GM23338 (cell line): ENCODE measurements around the gene DCAF10. TPM values are rescaled to one million over a fixed set of nuclear protein-coding genes. Genes with fewer than 3 reads are reported as not detected.
"Not testable (repeated sequence)": the region's sequence is repeated elsewhere in the genome, so short reads cannot be mapped to it uniquely, and the experiment has no call there.

Experiments
- ATAC-seq: fragments of 200-7000 bp; cut with Tn5 transposase; 3 replicates; pipeline ENCODE4 v1.9.1; 2020
- DNase-seq: peaks from one replicate; pipeline ENCODE4 v3.0.0-alpha.2; 2015; ENCODE audit warnings: low spot score
- H2AFZ ChIP-seq: fragments of 200-600 bp; sonication (generic); 2 replicates; pipeline ENCODE4 v1.8.0; 2016; ENCODE audit warnings: antibody characterized with exemption, mild to moderate bottlenecking, moderate library complexity
- H3F3A ChIP-seq: fragments of 200-600 bp; sonication (generic); replicated peaks from 2 replicates; pipeline ENCODE4 v1.8.0; 2017; ENCODE audit warnings: antibody characterized with exemption, mixed run types, low read depth
- H3K27ac ChIP-seq: fragments of 200-600 bp; sonication (generic); 2 replicates; pipeline ENCODE4 v1.6.1; 2016; ENCODE audit warnings: low read depth
- H3K27me3 ChIP-seq: fragments of 200-600 bp; sonication (generic); 2 replicates; pipeline ENCODE4 v1.8.0; 2016; ENCODE audit warnings: mild to moderate bottlenecking, mixed run types, moderate library complexity; ENCODE audit not compliant: insufficient read depth
- H3K36me3 ChIP-seq: fragments of 200-600 bp; sonication (generic); 2 replicates; pipeline ENCODE4 v1.8.0; 2016; ENCODE audit warnings: mild to moderate bottlenecking; ENCODE audit not compliant: insufficient read depth
- H3K4me1 ChIP-seq: fragments of 200-600 bp; sonication (generic); 2 replicates; pipeline ENCODE4 v1.8.0; 2016; ENCODE audit warnings: mild to moderate bottlenecking, moderate library complexity; ENCODE audit not compliant: insufficient read depth
- H3K4me2 ChIP-seq: fragments of 200-600 bp; sonication (generic); 2 replicates; pipeline ENCODE4 v1.7.1; 2017; ENCODE audit warnings: mixed run types
- H3K4me3 ChIP-seq: fragments of 200-600 bp; sonication (generic); 2 replicates; pipeline ENCODE4 v1.6.1; 2016; ENCODE audit warnings: mixed run types
- H3K79me2 ChIP-seq: fragments of 200-600 bp; sonication (generic); replicated peaks from 2 replicates; pipeline ENCODE4 v1.8.0; 2017; ENCODE audit warnings: mild to moderate bottlenecking; ENCODE audit not compliant: insufficient read depth
- H3K9me2 ChIP-seq: fragments of 200-600 bp; sonication (generic); 2 replicates; pipeline ENCODE4 v1.8.0; 2017; ENCODE audit not compliant: insufficient read depth
- H4K20me1 ChIP-seq: fragments of 200-600 bp; sonication (generic); replicated peaks from 2 replicates; pipeline ENCODE4 v1.8.0; 2017; ENCODE audit warnings: mild to moderate bottlenecking; ENCODE audit not compliant: insufficient read depth
- H3K27ac Mint-ChIP-seq: 2 replicates; pipeline ENCODE4 v1.8.0; 2020; ENCODE audit warnings: inconsistent platforms, mild to moderate bottlenecking, moderate library complexity, mixed read lengths
- H3K27me3 Mint-ChIP-seq: 3 replicates; pipeline ENCODE4 v1.8.0; 2022; ENCODE audit warnings: low read depth, mild to moderate bottlenecking, moderate library complexity, mixed read lengths, inconsistent platforms; ENCODE audit not compliant: insufficient read depth, poor library complexity
- H3K36me3 Mint-ChIP-seq: 3 replicates; pipeline ENCODE4 v1.8.0; 2021; ENCODE audit warnings: low read depth, mild to moderate bottlenecking, inconsistent platforms, moderate library complexity, mixed read lengths
- H3K4me1 Mint-ChIP-seq: 3 replicates; pipeline ENCODE4 v1.8.0; 2020; ENCODE audit warnings: mild to moderate bottlenecking, inconsistent platforms, mixed read lengths
- H3K4me3 Mint-ChIP-seq: 3 replicates; pipeline ENCODE4 v1.8.0; 2021; ENCODE audit warnings: moderate library complexity, mild to moderate bottlenecking, inconsistent platforms, mixed read lengths
- H3K9me3 Mint-ChIP-seq: 3 replicates; pipeline ENCODE4 v1.8.0; 2020; ENCODE audit warnings: moderate library complexity, mild to moderate bottlenecking, inconsistent platforms, mixed read lengths
- EZH2 ChIP-seq: fragments of 200-600 bp; sonication (generic); IDR thresholded peaks from one replicate; pipeline ENCODE4 v1.8.0; 2017; ENCODE audit warnings: antibody characterized with exemption, mild to moderate bottlenecking, low read depth; ENCODE audit not compliant: unreplicated experiment
- JUNB ChIP-seq: IDR thresholded peaks from one replicate; pipeline ENCODE4 v1.6.1; 2016; ENCODE audit warnings: antibody characterized with exemption; ENCODE audit not compliant: unreplicated experiment
- NANOG ChIP-seq: IDR thresholded peaks from 2 replicates; pipeline ENCODE4 v1.6.1; 2016; ENCODE audit warnings: antibody characterized with exemption, borderline replicate concordance
- POLR2AphosphoS5 ChIP-seq: IDR thresholded peaks from 2 replicates; pipeline ENCODE4 v1.6.1; 2016; ENCODE audit warnings: antibody characterized with exemption, low read depth
- ZNF114 ChIP-seq: fragments of 250-450 bp; sonication (Bioruptor Pico); IDR thresholded peaks from 2 replicates; pipeline ENCODE4 v1.5.0; 2020; ENCODE audit warnings: mild to moderate bottlenecking, moderate library complexity
- ZNF331 ChIP-seq: fragments of 250-450 bp; sonication (Bioruptor Pico); IDR thresholded peaks from 2 replicates; pipeline ENCODE4 v1.5.0; 2020; ENCODE audit warnings: low read depth, mild to moderate bottlenecking, moderate library complexity
- ZNF462 ChIP-seq: fragments of 250-450 bp; sonication (Bioruptor Pico); IDR thresholded peaks from 2 replicates; pipeline ENCODE4 v1.5.0; 2020; ENCODE audit warnings: mild to moderate bottlenecking, moderate library complexity
- polyA plus RNA-seq: library from polyadenylated mRNA; unstranded; fragments of >200 nt; fragmentation: Nextera tagmentation; extraction: Ambion mirVana; gene quantifications from 2 replicates; pipeline ENCODE4 v1.2.1, GENCODE V29; 2016
- total RNA-seq: library from RNA; depleted of rRNA; stranded (reverse); fragments of >200 nt; shearing (Covaris generic); gene quantifications from 2 replicates; pipeline ENCODE4 v1.2.3, GENCODE V29; 2014

DCAF10 gene
- total and polyA plus RNA-seq, 2 experiments from 2014 or later, result 6.6 to 11.5 TPM

GRCh38 chr9:37761511-37761910 is 39.1 kb upstream of the DCAF10 start (continued):
- TF ChIP-seq ZNF462, result no peak
- TF ChIP-seq ZNF114 (CRISPR knock-in tag), result no peak
- no peak for TF ChIP-seq NANOG
- TF ChIP-seq POLR2AphosphoS5, result no peak
- TF ChIP-seq EZH2, result no peak
- no peak for TF ChIP-seq ZNF331 (CRISPR knock-in tag)
- no peak for TF ChIP-seq JUNB

GRCh38 chr9:37765263-37765662 is 35.3 kb upstream of the DCAF10 start:
- not testable (repeated sequence) for H3K9me2 ChIP-seq, H3K27ac ChIP-seq, H3K4me1 Mint-ChIP-seq, H3F3A ChIP-seq, H3K27me3 ChIP-seq, H3K79me2 ChIP-seq, H3K27ac Mint-ChIP-seq, H3K27me3 Mint-ChIP-seq, H4K20me1 ChIP-seq, H3K4me3 ChIP-seq, ATAC-seq, H3K4me1 ChIP-seq, H3K4me2 ChIP-seq, H2AFZ ChIP-seq, H3K4me3 Mint-ChIP-seq, H3K36me3 ChIP-seq, DNase-seq, H3K9me3 Mint-ChIP-seq
- peaks cover 13% of the 10 kb centered on the region; the same call in 2 of the 3 replicates for H3K36me3 Mint-ChIP-seq
